AG04450 (cell line): ENCODE results near the gene RILP. TPM values are rescaled to one million over a fixed set of nuclear protein-coding genes. Genes with fewer than 3 reads are reported as not detected.

Experiments used
- CTCF ChIA-PET: fragments of 300-600, 350-600 bp; formaldehyde crosslinking; extraction: SDS; loops from one replicate; lab custom pipeline; 2022; ENCODE audit warnings: antibody characterized with exemption, inconsistent platforms; lab: Charles Lee
- POLR2A ChIA-PET: fragments of 350-600 bp; formaldehyde crosslinking; extraction: SDS; loops from one replicate; lab custom pipeline; 2021; ENCODE audit warnings: antibody characterized with exemption, inconsistent platforms; lab: Yijun Ruan, JAX
- DNase-seq: peaks from one replicate; pipeline ENCODE4 v3.0.0-alpha.2; 2011; ENCODE audit warnings: low read depth, low spot score
- H3K27ac ChIP-seq: one replicate; pipeline ENCODE4 v1.5.1; 2012; ENCODE audit warnings: low read depth, low read length, control low read depth
- H3K27me3 ChIP-seq: one replicate; pipeline ENCODE4 v1.6.0; 2012; ENCODE audit warnings: low read length; ENCODE audit not compliant: control insufficient read depth, insufficient read depth
- H3K4me3 ChIP-seq: 2 replicates; pipeline ENCODE4 v1.5.1; 2011; ENCODE audit warnings: mild to moderate bottlenecking, low read depth, low read length, control low read depth
- H3K9me3 ChIP-seq: 2 replicates; pipeline ENCODE4 v1.5.1; 2012; ENCODE audit warnings: low read length; ENCODE audit not compliant: control insufficient read depth, insufficient read depth
- CTCF ChIP-seq: IDR thresholded peaks from 2 replicates; pipeline ENCODE4 v1.5.1; 2011; ENCODE audit warnings: low read depth, low read length, control low read depth, inconsistent platforms
- polyA plus RNA-seq: library from polyadenylated mRNA; depleted of rRNA; stranded (reverse); fragments of >200 nt; gene quantifications from 2 replicates; pipeline ENCODE4 v1.2.3, GENCODE V29; 2011

Gene RILP
- polyA plus RNA-seq, 1 experiment, result 5.8 TPM

GRCh38 chr17:1647802-1648171 lies 1.9 kb downstream of the RILP start:
- TF ChIP-seq CTCF, result no peak
- ChIA-PET POLR2A (interaction anchor here (3.2 kb wide), 1 partner anchor 73 kb away, joined by 18 read pairs; no protein-coding TSS in a partner anchor), CTCF (interaction anchor here (0.9 to 3.8 kb wide), 7 partner anchors 13 to 114 kb away, joined by 5 to 71 read pairs (median 9); partner anchors contain the start of gene SERPINF1)
- no peak for DNase-seq
- peaks cover under 1% of the 10 kb centered on the region; the same call in 1 of the 2 replicates for H3K9me3 ChIP-seq
- no peak overlapping the region for H3K27ac ChIP-seq
- peak overlapping the region; percentile 59; the same call in 1 of the 2 replicates for H3K4me3 ChIP-seq
- H3K27me3 ChIP-seq, result no peaks in the 10 kb centered on the region

- H3K27me3 ChIP-seq, result no peaks in the 10 kb centered on the region
- no peak for DNase-seq
- CTCF ChIA-PET, result interaction anchor here (0.6 to 3.8 kb wide), 5 partner anchors 16 to 75 kb away, joined by 3 to 71 read pairs (median 9); no protein-coding TSS in a partner anchor
- no peak overlapping the region for H3K4me3 ChIP-seq
- no peak overlapping the region for H3K27ac ChIP-seq
- TF ChIP-seq CTCF, result no peak
- peaks cover 4% of the 10 kb centered on the region; the same call in 1 of the 2 replicates for H3K9me3 ChIP-seq
- POLR2A ChIA-PET, result no interaction called here
These were observed 3.3 kb downstream of the RILP start for GRCh38 chr17:1646199-1646875.

DNA sequence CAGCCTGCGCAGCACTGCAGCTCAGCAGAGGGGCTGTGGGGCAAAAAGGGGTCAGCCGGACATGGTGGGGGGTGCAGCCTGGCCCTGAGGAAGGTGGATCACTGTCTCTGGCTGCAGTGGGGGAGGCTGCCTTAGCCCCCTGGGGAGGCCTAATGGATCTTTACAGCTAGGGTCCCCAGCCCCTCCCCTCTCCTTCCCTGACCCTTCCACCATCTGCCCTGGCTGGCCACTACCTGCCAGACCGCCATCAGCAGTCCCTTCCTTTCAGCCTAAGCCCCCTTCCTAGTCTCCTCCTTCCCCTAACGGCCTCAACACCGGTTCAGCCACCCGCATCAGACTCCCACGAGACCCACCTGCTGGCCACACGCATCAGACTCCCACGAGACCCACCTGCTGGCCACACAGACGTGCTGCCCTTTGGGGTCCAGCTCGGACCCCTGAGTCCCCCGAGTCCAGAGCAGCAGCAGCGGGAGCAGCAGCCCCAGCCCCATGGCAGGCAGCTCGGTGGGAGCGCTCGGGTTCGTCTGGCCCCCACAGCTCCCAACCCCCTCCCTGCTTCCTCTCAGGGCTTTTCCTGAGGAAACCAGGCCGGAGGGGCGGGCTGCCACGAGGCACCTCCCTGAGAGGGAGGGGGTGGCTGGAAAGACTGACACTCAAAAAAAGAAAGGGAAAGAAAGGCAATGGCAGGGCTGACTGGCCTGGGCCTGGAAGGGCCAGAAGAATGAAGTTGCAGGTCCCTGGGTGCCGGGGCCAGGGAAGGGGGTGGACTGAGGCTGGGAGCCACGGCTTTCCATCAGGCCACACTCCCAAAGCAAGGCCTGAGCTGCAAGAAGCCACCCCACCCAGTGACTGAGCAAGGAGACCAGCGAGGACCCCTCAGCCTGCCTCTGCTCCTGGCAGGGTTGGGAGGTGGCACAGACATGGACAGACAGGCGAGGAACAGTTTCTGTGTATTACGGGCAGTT lies 4.2 kb downstream of the RILP start, which contains the start of gene SCARF1:
TSS of gene SCARF1 (minus strand) at position 526 of the 965 bp plus-strand sequence. CDS start at position 491, 35 bp downstream.
- H3K4me3 ChIP-seq, result no peak within 1 kb of the TSS
- H3K27ac ChIP-seq, result no peak within 1 kb of the TSS
- ChIA-PET CTCF (interaction anchor here (0.6 to 3.2 kb wide), 2 partner anchors 15 to 71 kb away, joined by 4 to 16 read pairs; no protein-coding TSS in a partner anchor), POLR2A (interaction anchor here (1.0 kb wide), 1 partner anchor 12 kb away, joined by 6 read pairs; no protein-coding TSS in a partner anchor)
- no peak for DNase-seq
- H3K27me3 ChIP-seq, result no peaks in the 10 kb centered on the region
- H3K9me3 ChIP-seq, result peaks cover 4% of the 10 kb centered on the region; the same call in 1 of the 2 replicates
- TF ChIP-seq CTCF, result no peak

- Histone ChIP-seq H3K27ac (no peak overlapping the region), H3K27me3 (no peaks in the 10 kb centered on the region), H3K9me3 (peaks cover 4% of the 10 kb centered on the region; the same call in 1 of the 2 replicates), H3K4me3 (no peak overlapping the region)
- TF ChIP-seq CTCF, result no peak
- POLR2A ChIA-PET, result interaction anchor here (1.0 kb wide), 1 partner anchor 12 kb away, joined by 6 read pairs; no protein-coding TSS in a partner anchor
- CTCF ChIA-PET, result interaction anchor here (3.2 kb wide), 1 partner anchor 70 kb away, joined by 16 read pairs; no protein-coding TSS in a partner anchor
- no peak for DNase-seq
These were observed 5.0 kb downstream of the RILP start for GRCh38 chr17:1644493-1645206.
